IPS-11a (cell line): ENCODE data around the gene ZCCHC3.

ENCODE experiments used
- H3K4me3 ChIP-seq: one replicate; pipeline ENCODE4 v1.5.1; 2013; ENCODE audit warnings: low read depth, low read length, control low read depth

Gene ZCCHC3

DNA sequence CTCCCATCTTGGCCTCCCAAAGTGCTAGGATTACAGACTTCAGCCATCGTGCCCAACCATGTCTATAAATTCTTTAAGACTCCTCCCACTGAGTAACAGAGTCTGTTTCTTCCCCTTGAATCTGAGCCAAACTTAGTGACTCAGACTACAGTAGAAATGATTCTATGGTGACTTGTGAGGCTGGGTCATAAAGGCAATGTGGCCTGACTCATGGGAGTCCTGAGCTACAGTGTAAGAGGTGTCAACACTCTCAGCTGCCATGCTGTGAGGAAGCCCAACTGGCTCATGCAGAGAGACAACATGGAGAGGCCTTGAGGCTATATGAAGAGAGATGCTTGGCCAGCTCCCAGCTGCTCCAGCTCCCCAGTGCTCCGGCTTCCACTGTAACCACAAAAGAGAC, 44.3 kb downstream of the ZCCHC3 start:
- H3K4me3 ChIP-seq, result no peak overlapping the region

DNA sequence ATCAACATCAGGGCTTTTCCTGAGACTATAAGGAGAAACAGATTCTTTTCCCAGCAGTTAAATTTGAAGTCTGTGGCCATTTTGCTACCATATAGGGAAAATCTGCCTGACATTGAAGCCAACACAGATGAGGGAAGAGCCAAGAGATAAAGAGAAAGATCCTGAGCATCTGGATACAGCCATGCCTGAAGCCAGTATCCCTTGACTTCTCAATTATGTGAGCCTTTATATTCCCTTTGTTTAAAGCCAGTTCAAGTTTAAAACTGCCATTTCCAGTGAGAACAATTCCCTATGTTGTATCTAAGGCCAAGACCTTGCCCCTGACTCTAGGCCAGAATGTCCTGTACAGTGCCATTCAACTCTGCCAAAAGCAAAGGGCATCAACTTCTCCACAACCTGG, 45.7 kb downstream of the ZCCHC3 start:
- no peak overlapping the region for H3K4me3 ChIP-seq

DNA sequence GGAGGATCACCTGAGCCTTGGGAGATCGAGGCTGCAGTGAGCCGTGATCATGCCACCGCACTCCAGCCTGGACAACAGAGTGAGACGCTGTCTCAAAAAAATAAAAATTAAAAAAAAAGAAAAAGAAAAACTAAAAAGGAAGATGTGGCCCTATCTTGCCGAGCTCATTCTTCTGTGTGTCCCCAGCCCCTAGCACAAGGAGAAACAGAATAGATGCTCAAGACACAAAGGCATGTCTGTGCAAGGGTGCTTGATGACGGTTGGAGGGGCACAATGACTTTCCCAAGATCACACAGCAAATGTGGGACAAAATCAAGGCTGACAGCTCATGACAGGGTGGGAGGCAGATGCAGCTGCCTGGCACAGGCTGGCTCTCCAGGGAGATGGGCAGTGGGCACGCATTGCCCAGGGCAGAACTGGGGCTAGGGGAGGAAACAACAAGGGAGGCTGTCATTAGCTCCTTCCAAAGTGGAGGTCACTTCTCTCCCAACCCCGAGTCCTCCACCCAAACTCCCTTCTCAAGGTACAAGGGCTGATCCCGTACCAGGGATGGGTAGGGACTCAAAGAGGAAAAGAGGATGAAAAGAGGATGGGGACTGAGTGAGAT, 48.8 kb downstream of the ZCCHC3 start:
- peak overlapping the region; percentile 77 for H3K4me3 ChIP-seq

DNA sequence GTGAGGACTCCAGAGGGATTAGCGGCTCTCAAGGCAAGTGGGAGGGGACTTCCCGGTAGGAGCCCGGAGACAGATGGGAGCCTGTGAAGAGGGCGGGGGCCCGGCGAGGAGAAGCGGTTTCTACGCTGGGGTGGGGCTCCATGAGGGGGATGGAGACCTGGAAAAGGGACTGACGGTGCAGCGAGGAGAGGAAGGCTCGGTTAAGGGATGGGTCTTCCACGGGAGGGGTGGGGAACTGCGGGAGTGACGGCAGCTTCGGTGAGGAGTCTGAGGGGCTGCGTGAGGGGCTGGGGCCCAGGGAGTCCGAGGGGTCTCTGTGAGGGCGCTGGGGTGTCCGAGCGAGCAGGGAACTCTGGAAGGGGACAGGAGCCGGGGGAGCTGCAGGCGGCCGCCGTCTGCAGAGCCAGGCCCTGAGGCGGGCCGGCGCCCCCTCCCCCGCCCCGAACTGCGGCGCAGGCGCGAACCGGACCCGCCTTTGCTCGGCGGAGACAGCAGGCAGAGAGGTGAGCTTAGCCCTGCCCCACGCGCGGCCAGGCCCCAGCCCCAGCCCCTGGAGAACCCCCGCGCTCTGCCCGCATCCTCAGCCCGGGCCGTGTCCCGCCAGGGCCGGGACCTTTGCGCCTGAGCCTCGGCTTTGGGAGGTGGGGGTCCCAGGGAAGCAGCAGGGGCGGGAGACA, 49.4 kb downstream of the ZCCHC3 start, which contains the start of gene NRSN2:
Gene NRSN2 (plus strand): TSS at position 472 of the 677 bp plus-strand sequence. CDS start 2,533 bp downstream, outside the sequence.
- H3K4me3 ChIP-seq, result peak within 1 kb of the TSS; percentile 77

DNA sequence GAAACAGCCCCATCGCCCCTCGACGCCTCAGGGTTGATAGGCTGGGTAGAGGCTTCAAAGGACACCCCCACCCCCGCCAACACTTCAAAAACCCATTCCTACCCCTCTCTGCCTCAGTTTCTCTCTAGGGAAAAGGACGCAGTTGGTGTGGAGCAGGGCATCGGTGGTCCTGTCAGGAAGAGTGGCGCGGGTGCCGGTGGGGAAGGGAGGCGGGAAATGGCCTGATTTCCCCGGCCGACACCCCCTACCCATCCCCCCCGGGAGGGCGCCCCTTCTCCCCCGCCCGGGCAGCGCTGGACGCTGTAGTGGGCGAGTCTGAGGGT, 49.9 kb downstream of the ZCCHC3 start:
- H3K4me3 ChIP-seq, result peak overlapping the region; percentile 77

DNA sequence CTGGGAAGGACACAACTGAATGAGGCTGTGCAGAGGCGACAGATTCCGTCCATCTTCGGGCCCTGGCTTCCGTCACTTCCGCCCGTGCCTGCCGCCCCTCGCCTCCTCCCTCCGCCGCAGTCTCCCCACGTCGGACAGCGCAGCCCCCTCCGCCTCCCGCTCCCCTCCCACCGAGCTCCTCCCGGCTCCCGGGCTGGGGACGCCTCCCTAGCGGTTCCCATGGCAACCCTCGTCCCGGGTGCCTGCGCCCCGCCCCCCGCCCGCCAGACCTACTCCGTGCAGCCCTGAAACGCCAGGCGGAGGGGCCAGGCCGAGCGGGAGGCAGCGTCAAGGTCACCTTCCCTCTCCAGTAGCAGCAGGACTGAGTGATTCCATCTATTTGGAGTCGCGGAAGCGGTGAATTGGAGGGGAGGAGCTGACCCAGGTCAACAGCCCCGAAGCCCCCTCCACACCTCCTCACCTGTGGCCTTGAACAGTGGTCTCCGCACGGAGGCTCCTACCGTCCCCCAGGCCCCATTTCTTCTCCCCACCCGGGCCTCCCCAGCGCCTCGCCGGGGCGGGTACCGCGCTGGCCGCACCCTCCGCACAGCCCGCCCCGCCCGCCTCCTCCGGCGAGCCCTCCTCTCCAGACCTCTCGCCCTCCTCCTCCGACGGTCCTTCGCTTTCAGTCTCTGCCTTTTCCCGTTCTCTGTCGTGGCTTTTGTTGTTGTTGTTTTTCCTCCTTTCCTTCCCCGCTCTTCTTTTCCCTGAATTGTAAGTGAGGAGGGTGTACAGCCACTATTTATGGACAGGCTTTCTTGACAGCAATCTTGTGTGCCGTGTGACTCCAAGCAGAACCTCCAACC, 50.5 kb downstream of the ZCCHC3 start:
- H3K4me3 ChIP-seq, result peak overlapping the region; percentile 77

DNA sequence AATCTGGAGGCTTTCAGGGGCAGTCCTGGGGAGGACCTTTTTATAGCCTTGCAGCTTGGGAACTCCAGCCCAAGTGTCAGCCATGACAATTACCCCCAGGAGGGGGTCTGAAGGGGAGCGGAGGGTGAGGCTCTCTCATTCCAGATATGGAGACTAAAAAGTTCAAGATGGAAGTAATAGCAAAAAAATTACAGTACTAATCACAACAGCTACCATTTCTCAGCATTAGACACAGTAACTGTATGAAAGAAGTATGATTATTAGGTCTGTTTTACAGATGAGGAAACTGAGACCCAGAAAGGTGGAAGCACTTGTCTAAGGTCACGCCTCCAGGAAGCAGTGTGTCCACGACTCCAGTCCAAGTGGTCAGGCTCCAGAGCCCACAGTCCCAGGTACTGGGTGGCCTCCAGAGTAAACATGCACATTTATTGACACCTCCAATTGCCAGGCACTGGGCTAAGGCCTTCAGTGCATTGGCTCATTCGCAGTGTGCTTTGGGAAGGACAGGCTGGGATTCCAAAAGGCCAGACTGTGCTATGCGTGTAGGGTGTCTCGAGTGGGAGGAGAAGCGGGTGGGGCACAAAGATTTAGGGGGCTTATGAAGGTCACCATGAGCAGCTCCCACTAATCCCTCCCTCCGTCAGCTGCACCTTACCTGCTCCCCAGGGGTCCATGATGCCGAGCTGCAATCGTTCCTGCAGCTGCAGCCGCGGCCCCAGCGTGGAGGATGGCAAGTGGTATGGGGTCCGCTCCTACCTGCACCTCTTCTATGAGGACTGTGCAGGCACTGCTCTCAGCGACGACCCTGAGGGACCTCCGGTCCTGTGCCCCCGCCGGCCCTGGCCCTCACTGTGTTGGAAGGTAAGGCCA, 51.8 kb downstream of the ZCCHC3 start:
- H3K4me3 ChIP-seq, result no peak overlapping the region
